ENCODE results near the gene PSMB11.

DNA sequence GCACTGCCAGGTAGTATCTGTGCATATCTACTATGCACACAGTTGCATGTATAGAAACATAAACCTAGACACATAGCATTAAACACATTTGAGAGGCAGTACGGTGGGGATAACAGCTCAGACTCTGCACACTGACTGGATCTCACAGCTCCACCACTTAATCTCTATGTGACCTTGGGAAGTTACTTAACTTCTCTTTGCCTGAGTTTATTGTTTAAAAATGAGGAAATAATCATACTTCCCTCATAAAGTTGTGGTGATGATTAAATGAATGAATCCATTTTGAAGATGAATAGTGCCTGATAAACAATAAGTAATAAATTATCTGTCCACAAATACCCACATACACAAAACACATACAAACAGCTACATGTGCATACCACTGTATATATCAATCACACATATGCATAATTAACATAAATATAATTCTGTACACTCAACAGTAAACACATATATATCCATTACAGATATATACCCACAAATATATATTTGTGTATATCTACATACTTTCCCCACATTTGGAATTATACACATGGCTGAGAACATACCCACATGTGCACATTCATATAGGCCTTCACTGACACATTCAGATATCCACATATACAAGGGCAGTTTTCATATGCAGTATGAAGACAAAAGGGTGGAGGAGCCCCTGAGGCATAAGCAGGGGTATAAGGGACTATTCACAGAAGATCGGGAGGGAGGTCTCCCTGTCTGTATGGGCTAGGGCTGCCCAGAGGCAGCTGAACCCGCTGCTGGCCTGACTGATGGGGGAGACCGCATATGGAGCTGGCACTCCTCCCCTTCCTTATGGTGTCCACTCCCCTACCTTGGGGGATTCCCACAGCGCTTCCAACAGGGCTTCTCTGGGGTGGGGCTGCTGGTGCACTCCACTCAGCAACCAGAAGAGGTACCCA is 9.4 kb downstream of the PSMB11 start:
- TF ChIP-seq EZH2 (IDR thresholded peaks at IDR 0.05; ENCODE audit: borderline replicate concordance, low read depth, low read length, severe bottlenecking) (no peak), POLR2A (IDR thresholded peaks at IDR 0.05; ENCODE audit: low read depth, low read length) (no peak), POLR2AphosphoS5 (IDR thresholded peaks at IDR 0.05; ENCODE audit: insufficient read depth, low read depth, low read length) (no peak)
- TF ChIP-seq, protein P1, sequence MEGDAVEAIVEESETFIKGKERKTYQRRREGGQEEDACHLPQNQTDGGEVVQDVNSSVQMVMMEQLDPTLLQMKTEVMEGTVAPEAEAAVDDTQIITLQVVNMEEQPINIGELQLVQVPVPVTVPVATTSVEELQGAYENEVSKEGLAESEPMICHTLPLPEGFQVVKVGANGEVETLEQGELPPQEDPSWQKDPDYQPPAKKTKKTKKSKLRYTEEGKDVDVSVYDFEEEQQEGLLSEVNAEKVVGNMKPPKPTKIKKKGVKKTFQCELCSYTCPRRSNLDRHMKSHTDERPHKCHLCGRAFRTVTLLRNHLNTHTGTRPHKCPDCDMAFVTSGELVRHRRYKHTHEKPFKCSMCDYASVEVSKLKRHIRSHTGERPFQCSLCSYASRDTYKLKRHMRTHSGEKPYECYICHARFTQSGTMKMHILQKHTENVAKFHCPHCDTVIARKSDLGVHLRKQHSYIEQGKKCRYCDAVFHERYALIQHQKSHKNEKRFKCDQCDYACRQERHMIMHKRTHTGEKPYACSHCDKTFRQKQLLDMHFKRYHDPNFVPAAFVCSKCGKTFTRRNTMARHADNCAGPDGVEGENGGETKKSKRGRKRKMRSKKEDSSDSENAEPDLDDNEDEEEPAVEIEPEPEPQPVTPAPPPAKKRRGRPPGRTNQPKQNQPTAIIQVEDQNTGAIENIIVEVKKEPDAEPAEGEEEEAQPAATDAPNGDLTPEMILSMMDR (IDR thresholded peaks at IDR 0.05; ENCODE audit: extremely low read depth in 1 of 2, insufficient read depth in 1 of 2, low read depth in 1 of 2, low read length in 2 of 2), result no peak
